H9 (cell line): ENCODE results near the gene GRID1. TPM values are rescaled to one million over a fixed set of nuclear protein-coding genes. Genes with fewer than 3 reads are reported as not detected.

ENCODE experiments used
- DNase-seq: peaks from one replicate; pipeline ENCODE4 v3.0.0-alpha.2; 2017
- H2AFZ ChIP-seq: one replicate; pipeline ENCODE4 v1.6.1; 2013; ENCODE audit warnings: mild to moderate bottlenecking, low read length, control low read depth, moderate library complexity
- H2AK5ac ChIP-seq: 2 replicates; pipeline ENCODE4 v1.6.1; 2013; ENCODE audit warnings: low read length, control low read depth, mixed read lengths; ENCODE audit not compliant: insufficient read length
- H2BK120ac ChIP-seq: one replicate; pipeline ENCODE4 v1.6.1; 2013; ENCODE audit warnings: low read depth, mild to moderate bottlenecking, low read length, control low read depth, inconsistent platforms; ENCODE audit not compliant: poor library complexity, severe bottlenecking
- H2BK12ac ChIP-seq: 2 replicates; pipeline ENCODE4 v1.6.1; 2013; ENCODE audit warnings: low read length, control low read depth, mixed read lengths, low read depth; ENCODE audit not compliant: insufficient read length
- H2BK15ac ChIP-seq: 2 replicates; pipeline ENCODE4 v1.6.1; 2013; ENCODE audit warnings: low read depth, low read length, control low read depth
- H2BK20ac ChIP-seq: one replicate; pipeline ENCODE4 v1.6.1; 2013; ENCODE audit warnings: low read depth, mild to moderate bottlenecking, low read length, control low read depth, inconsistent platforms; ENCODE audit not compliant: poor library complexity, severe bottlenecking
- H2BK5ac ChIP-seq: 2 replicates; pipeline ENCODE4 v1.6.1; 2013; ENCODE audit warnings: low read length, control low read depth, mixed read lengths; ENCODE audit not compliant: insufficient read length
- H3K14ac ChIP-seq: 2 replicates; pipeline ENCODE4 v1.6.1; 2013; ENCODE audit warnings: low read length, control low read depth; ENCODE audit not compliant: insufficient read depth
- H3K18ac ChIP-seq: 2 replicates; pipeline ENCODE4 v1.6.1; 2013; ENCODE audit warnings: low read depth, mild to moderate bottlenecking, mixed read lengths, low read length, control low read depth; ENCODE audit not compliant: insufficient read length
- H3K23ac ChIP-seq: 2 replicates; pipeline ENCODE4 v1.6.1; 2013; ENCODE audit warnings: low read length, control low read depth, mixed read lengths, low read depth; ENCODE audit not compliant: insufficient read length
- H3K23me2 ChIP-seq: 2 replicates; pipeline ENCODE4 v1.6.1; 2013; ENCODE audit warnings: low read depth, mild to moderate bottlenecking, mixed read lengths, low read length, control low read depth; ENCODE audit not compliant: insufficient read length, poor library complexity, severe bottlenecking
- H3K27ac ChIP-seq: 2 replicates; pipeline ENCODE4 v1.5.1; 2013; ENCODE audit warnings: low read length, control low read depth, mixed read lengths, low read depth; ENCODE audit not compliant: insufficient read length
- H3K27me3 ChIP-seq: 2 replicates; pipeline ENCODE4 v1.6.1; 2013; ENCODE audit warnings: low read length, control low read depth, inconsistent platforms; ENCODE audit not compliant: insufficient read depth
- H3K4ac ChIP-seq: 2 replicates; pipeline ENCODE4 v1.6.1; 2013; ENCODE audit warnings: low read depth, mild to moderate bottlenecking, control low read depth, inconsistent platforms, low read length, moderate library complexity
- H3K4me1 ChIP-seq: 2 replicates; pipeline ENCODE4 v1.6.1; 2013; ENCODE audit warnings: low read length, control low read depth, inconsistent platforms; ENCODE audit not compliant: insufficient read depth
- H3K4me2 ChIP-seq: 2 replicates; pipeline ENCODE4 v1.6.1; 2013; ENCODE audit warnings: low read length, control low read depth, mixed read lengths; ENCODE audit not compliant: insufficient read length, insufficient read depth
- H3K56ac ChIP-seq: 2 replicates; pipeline ENCODE4 v1.6.1; 2013; ENCODE audit warnings: low read depth, mild to moderate bottlenecking, mixed read lengths, low read length, control low read depth; ENCODE audit not compliant: insufficient read length
- H3K79me1 ChIP-seq: 2 replicates; pipeline ENCODE4 v1.6.1; 2013; ENCODE audit warnings: low read depth, mild to moderate bottlenecking, moderate library complexity, low read length, control low read depth, inconsistent platforms; ENCODE audit not compliant: insufficient read depth, poor library complexity, severe bottlenecking
- H3K79me2 ChIP-seq: 2 replicates; pipeline ENCODE4 v1.6.1; 2013; ENCODE audit warnings: low read length, control low read depth, inconsistent platforms; ENCODE audit not compliant: insufficient read depth
- H3K9ac ChIP-seq: 2 replicates; pipeline ENCODE4 v1.6.1; 2013; ENCODE audit warnings: low read length, control low read depth, mixed read lengths; ENCODE audit not compliant: insufficient read length; ENCODE audit errors: extremely low read depth
- H3K9me3 ChIP-seq: one replicate; pipeline ENCODE4 v1.6.1; 2013; ENCODE audit warnings: low read depth, low read length, inconsistent platforms; ENCODE audit not compliant: control insufficient read depth
- H3T11ph ChIP-seq: one replicate; pipeline ENCODE4 v1.6.1; 2013; ENCODE audit warnings: mild to moderate bottlenecking, low read length, control low read depth, inconsistent platforms
- H4K20me1 ChIP-seq: one replicate; pipeline ENCODE4 v1.6.1; 2013; ENCODE audit not compliant: control insufficient read depth, insufficient read length, insufficient read depth
- H4K5ac ChIP-seq: 2 replicates; pipeline ENCODE4 v1.6.1; 2013; ENCODE audit warnings: low read depth, mild to moderate bottlenecking, mixed read lengths, low read length, control low read depth; ENCODE audit not compliant: insufficient read length
- H4K8ac ChIP-seq: replicated peaks from 2 replicates; pipeline ENCODE4 v1.6.1; 2013; ENCODE audit warnings: low read length, control low read depth, mixed read lengths, low read depth; ENCODE audit not compliant: insufficient read length
- H4K91ac ChIP-seq: 2 replicates; pipeline ENCODE4 v1.6.1; 2013; ENCODE audit warnings: low read depth, mild to moderate bottlenecking, moderate library complexity, mixed read lengths, low read length, control low read depth; ENCODE audit not compliant: insufficient read length
- H3K27ac Mint-ChIP-seq, 3 experiments: 2 replicates in 2 of 3; 3 replicates in 1 of 3; pipeline ENCODE4 v1.8.0; 2020 to 2021; ENCODE audit warnings: mixed read lengths in 3 of 3, mild to moderate bottlenecking in 1 of 3, moderate library complexity in 1 of 3
- H3K27me3 Mint-ChIP-seq: 2 replicates; pipeline ENCODE4 v1.8.0; 2021; ENCODE audit warnings: low read depth, mild to moderate bottlenecking, moderate library complexity, mixed read lengths
- H3K36me3 Mint-ChIP-seq, 3 experiments: 2 replicates in 2 of 3; 3 replicates in 1 of 3; pipeline ENCODE4 v1.8.0; 2020 to 2021; ENCODE audit warnings: low read depth in 3 of 3, mixed read lengths in 3 of 3; ENCODE audit not compliant: insufficient read depth in 1 of 3
- H3K4me1 Mint-ChIP-seq, 2 experiments: 2 replicates each; pipeline ENCODE4 v1.8.0; 2020; ENCODE audit warnings: mixed read lengths in 2 of 2
- H3K4me3 Mint-ChIP-seq, 2 experiments: 2 replicates in 1 of 2; 3 replicates in 1 of 2; pipeline ENCODE4 v1.8.0; 2020 to 2021; ENCODE audit warnings: mild to moderate bottlenecking in 2 of 2, mixed read lengths in 2 of 2, moderate library complexity in 1 of 2
- H3K9me3 Mint-ChIP-seq, 2 experiments: 2 replicates in 1 of 2; 3 replicates in 1 of 2; pipeline ENCODE4 v1.8.0; 2020; ENCODE audit warnings: mild to moderate bottlenecking in 2 of 2, mixed read lengths in 2 of 2, moderate library complexity in 1 of 2
- WGBS: extraction: QIAGEN DNeasy Blood & Tissue Kit; methylation state at CpG from one replicate; pipeline ENCODE4 v1.1.7; 2013; ENCODE audit warnings: missing lambda C conversion rate, low lambda C conversion rate, mixed read lengths; ENCODE audit not compliant: insufficient read length; ENCODE audit errors: extremely low coverage; 5-methylcytosine and 5-hydroxymethylcytosine counted together
- total RNA-seq: library from RNA; stranded (reverse); gene quantifications from 2 replicates; pipeline ENCODE4 v1.2.1, GENCODE V29; 2021
- TF ChIP-seq, protein P1 (sequence below): fragments of 200-600 bp; sonication (generic); conservative IDR thresholded peaks from 3 replicates; pipeline ENCODE4 v1.8.0; 2021; ENCODE audit warnings: antibody characterized with exemption, mild to moderate bottlenecking

Gene GRID1
- total RNA-seq, 1 experiment from 2014 or later, result 0.35 TPM

DNA sequence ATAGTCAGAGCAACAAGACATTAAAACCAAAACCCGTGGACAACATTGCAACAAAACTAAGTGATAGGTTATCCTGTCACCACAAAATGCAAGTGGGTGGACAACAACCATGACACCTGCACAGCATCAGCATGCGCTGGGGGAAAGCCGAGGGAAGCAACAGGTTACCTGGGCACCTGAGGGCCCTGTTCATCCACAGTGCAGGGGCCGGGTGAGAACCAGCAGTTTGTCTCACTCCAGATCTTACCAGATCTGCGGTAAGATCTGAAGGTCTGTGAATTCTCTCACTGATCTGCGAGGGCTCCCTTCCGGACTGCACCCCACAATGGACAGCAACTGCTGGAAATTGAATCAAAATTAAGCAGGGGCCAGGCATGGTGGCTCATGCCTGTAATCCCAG lies 30.5 kb upstream of the GRID1 start:
- no peaks in the 10 kb centered on the region for H3K79me1 ChIP-seq
- H4K8ac ChIP-seq, result no peak overlapping the region
- TF ChIP-seq, protein P1, sequence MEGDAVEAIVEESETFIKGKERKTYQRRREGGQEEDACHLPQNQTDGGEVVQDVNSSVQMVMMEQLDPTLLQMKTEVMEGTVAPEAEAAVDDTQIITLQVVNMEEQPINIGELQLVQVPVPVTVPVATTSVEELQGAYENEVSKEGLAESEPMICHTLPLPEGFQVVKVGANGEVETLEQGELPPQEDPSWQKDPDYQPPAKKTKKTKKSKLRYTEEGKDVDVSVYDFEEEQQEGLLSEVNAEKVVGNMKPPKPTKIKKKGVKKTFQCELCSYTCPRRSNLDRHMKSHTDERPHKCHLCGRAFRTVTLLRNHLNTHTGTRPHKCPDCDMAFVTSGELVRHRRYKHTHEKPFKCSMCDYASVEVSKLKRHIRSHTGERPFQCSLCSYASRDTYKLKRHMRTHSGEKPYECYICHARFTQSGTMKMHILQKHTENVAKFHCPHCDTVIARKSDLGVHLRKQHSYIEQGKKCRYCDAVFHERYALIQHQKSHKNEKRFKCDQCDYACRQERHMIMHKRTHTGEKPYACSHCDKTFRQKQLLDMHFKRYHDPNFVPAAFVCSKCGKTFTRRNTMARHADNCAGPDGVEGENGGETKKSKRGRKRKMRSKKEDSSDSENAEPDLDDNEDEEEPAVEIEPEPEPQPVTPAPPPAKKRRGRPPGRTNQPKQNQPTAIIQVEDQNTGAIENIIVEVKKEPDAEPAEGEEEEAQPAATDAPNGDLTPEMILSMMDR, result no peak
- no peak overlapping the region for H3K9ac ChIP-seq
- H3K4me2 ChIP-seq, result no peak overlapping the region
- peaks cover 15% of the 10 kb centered on the region for H3K23me2 ChIP-seq
- H3K9me3 Mint-ChIP-seq, result no peaks in the 10 kb centered on the region; a peak in 1 of 5 replicates
- H3K4me1 Mint-ChIP-seq, result peaks cover 12 to 15% of the 10 kb centered on the region in 2 experiments
- no peak overlapping the region for H3T11ph ChIP-seq
- no peak overlapping the region for H2AK5ac ChIP-seq
- no peak overlapping the region for H2BK5ac ChIP-seq
- no peak for DNase-seq
- no peak overlapping the region for H3K56ac ChIP-seq
- H4K91ac ChIP-seq, result no peak overlapping the region
- no peak overlapping the region for H3K27ac ChIP-seq
- no peak overlapping the region for H3K14ac ChIP-seq
- no peak overlapping the region for H3K4ac ChIP-seq
- no peaks in the 10 kb centered on the region for H3K9me3 ChIP-seq
- H4K20me1 ChIP-seq, result no peaks in the 10 kb centered on the region
- no peak overlapping the region for H3K4me3 Mint-ChIP-seq
- H2BK12ac ChIP-seq, result no peak overlapping the region
- no peaks in the 10 kb centered on the region for H3K79me2 ChIP-seq
- H2BK20ac ChIP-seq, result no peak overlapping the region
- no peak overlapping the region for H3K23ac ChIP-seq
- H3K36me3 Mint-ChIP-seq, result no peaks in the 10 kb centered on the region
- no peak overlapping the region for H2BK15ac ChIP-seq
- H3K27ac Mint-ChIP-seq, result no peak overlapping the region
- H2BK120ac ChIP-seq, result no peak overlapping the region
- no peak overlapping the region for H2AFZ ChIP-seq
- H3K27me3 Mint-ChIP-seq, result peaks cover 66% of the 10 kb centered on the region
- no CpG with 5 or more reads among the region's 7 CpGs for WGBS
- no peak overlapping the region for H4K5ac ChIP-seq
- H3K27me3 ChIP-seq, result peaks cover 8% of the 10 kb centered on the region; the same call in 1 of the 2 replicates
- H3K4me1 ChIP-seq, result no peaks in the 10 kb centered on the region
- H3K18ac ChIP-seq, result no peak overlapping the region
